ENCODE data around the gene SSTR4. TPM values are rescaled to one million over a fixed set of nuclear protein-coding genes. Genes with fewer than 3 reads are reported as not detected.

The SSTR4 gene
- total and polyA plus RNA-seq, 2 of the 13 experiments (the other 11 are each of a cell fraction or from before 2014, with no cell fraction given), result not detected

GRCh38 chr20:23086056-23086566 lies 51.0 kb downstream of the SSTR4 start, which contains the start of gene CD93 (continued):
- TF ChIP-seq ZNF563 (CRISPR knock-in tag; IDR thresholded peaks at IDR 0.05), result no peak
- no peak for TF ChIP-seq MED8 (CRISPR knock-in tag; IDR thresholded peaks at IDR 0.05; ENCODE audit: insufficient replicate concordance)
- TF ChIP-seq ZNF878 (CRISPR knock-in tag; IDR thresholded peaks at IDR 0.05), result no peak
- TF ChIP-seq HES4 (CRISPR knock-in tag; IDR thresholded peaks at IDR 0.05; ENCODE audit: borderline replicate concordance), result no peak

GRCh38 chr20:23086931-23087411 lies 51.9 kb downstream of the SSTR4 start:
- CTCF ChIA-PET (ENCODE audit: low intra/inter-chr PET ratio, low total read pairs), result no interaction called here
- intact Hi-C loops (cut with micrococcal nuclease; ENCODE audit: unreplicated experiment) (no loop called here), in situ Hi-C loops (cut with HindIII; ENCODE audit: extremely low pct_ligation_motif_present, low pct_unique_long_range_greater_than_20kb) (no loop called here)
- H3K9ac ChIP-seq (ENCODE audit: insufficient read depth, low read depth, low read length), result no peak overlapping the region
- no peak for FAIRE-seq
- peaks cover 4 to 23% of the 10 kb centered on the region in 2 experiments; a peak in 4 of 5 replicates for H3K27me3 ChIP-seq (ENCODE audit: control insufficient read depth in 1 of 2, insufficient read depth in 2 of 2, low read length in 2 of 2)
- WGBS (ENCODE audit: low lambda C conversion rate), result 50% methylated on average over 14 of the region's 14 CpGs
- H3K36me3 ChIP-seq (replicated peaks in 1 of 2; ENCODE audit: control insufficient read depth in 1 of 2, insufficient read depth in 2 of 2, low read length in 2 of 2), result no peaks in the 10 kb centered on the region
- no peaks in the 10 kb centered on the region for H4K20me1 ChIP-seq (ENCODE audit: insufficient read depth, low read length)
- no peak for DNase-seq (ENCODE audit: low spot score)
- no TSS peak for BruUV-seq (replicated peaks)
- H3K4me1 ChIP-seq (ENCODE audit: insufficient read depth, low read length), result no peaks in the 10 kb centered on the region
- H2AFZ ChIP-seq (ENCODE audit: low read length), result no peak overlapping the region
- H3K4me3 ChIP-seq (replicated peaks in 1 of 3; ENCODE audit: insufficient read depth in 1 of 3, low read depth in 2 of 3, low read length in 3 of 3), result no peak overlapping the region
- ATAC-seq, result no peak
- H3K9me3 ChIP-seq (ENCODE audit: low read length), result no peaks in the 10 kb centered on the region
- H3K79me2 ChIP-seq (ENCODE audit: insufficient read depth, low read length), result no peaks in the 10 kb centered on the region
- POLR2A ChIA-PET, result no interaction called here
- no peak overlapping the region for H3K27ac ChIP-seq (ENCODE audit: extremely low read length, insufficient read depth, low read length)
- TF ChIP-seq ZNF879 (CRISPR knock-in tag; IDR thresholded peaks at IDR 0.05), result no peak
- no peak for TF ChIP-seq HMG20B (CRISPR knock-in tag; conservative IDR thresholded peaks at IDR 0.05)
- TF ChIP-seq CENPT (CRISPR knock-in tag; IDR thresholded peaks at IDR 0.05; ENCODE audit: low read depth), result no peak
- no peak for TF ChIP-seq MTF1 (CRISPR knock-in tag; IDR thresholded peaks at IDR 0.05)
- TF ChIP-seq ZNF773 (CRISPR knock-in tag; IDR thresholded peaks at IDR 0.05; ENCODE audit: borderline replicate concordance), result no peak
- no peak for TF ChIP-seq IKZF5 (CRISPR knock-in tag; IDR thresholded peaks at IDR 0.05)
- TF ChIP-seq TSC22D2 (CRISPR knock-in tag; IDR thresholded peaks at IDR 0.05; ENCODE audit: borderline replicate concordance), result no peak
- TF ChIP-seq PHF8 (CRISPR knock-in tag; IDR thresholded peaks at IDR 0.05), result no peak
- no peak for TF ChIP-seq JUN (CRISPR knock-in tag; IDR thresholded peaks at IDR 0.05)
- no peak overlapping the region for H3K4me2 ChIP-seq (ENCODE audit: low read depth, low read length)

All from HepG2 (cell line).